Vagina (tissue), 2 donors: ENCODE data around the gene MBD3.

Source experiments
- POLR2AphosphoS5 ChIP-seq, 2 donors: sonication (generic); formaldehyde crosslinking; IDR thresholded peaks; one replicate each; pipeline ENCODE4 v1.9.0; 2017; ENCODE audit warnings: antibody characterized with exemption in 2 of 2, mild to moderate bottlenecking in 2 of 2, low read depth in 1 of 2; ENCODE audit not compliant: insufficient read depth in 1 of 2
- TF ChIP-seq, protein P1 (sequence below), 3 experiments: fragments of 450-650 bp in 2 of 3; fragments of 200-600 bp in 1 of 3; sonication (generic) in 1 of 3; IDR thresholded peaks; one replicate each; pipeline ENCODE4 v1.5.1; 2017 to 2019; ENCODE audit warnings: antibody characterized with exemption in 3 of 3, mild to moderate bottlenecking in 2 of 3, moderate library complexity in 2 of 3

DNA sequence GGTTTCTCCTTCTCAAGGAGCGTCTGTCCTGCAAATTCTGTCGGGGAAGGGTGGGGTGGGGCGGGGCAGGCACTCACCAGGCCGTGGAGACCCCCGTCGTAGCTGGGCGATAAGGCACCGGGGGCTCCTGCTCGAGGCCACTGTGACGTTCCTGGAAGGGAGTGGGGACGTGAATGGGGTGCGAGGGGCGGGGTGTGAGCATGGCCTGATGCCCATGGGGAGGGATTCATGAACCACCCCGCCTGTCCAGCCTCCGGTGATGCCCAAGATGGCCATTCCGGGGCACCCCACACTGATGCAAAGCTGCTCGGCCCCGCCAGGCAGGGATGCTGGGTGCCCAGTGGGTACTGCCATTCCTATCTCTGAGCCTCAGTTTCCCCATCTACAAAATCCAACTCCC is 27.0 kb upstream of the MBD3 start:
- TF ChIP-seq, protein P1, sequence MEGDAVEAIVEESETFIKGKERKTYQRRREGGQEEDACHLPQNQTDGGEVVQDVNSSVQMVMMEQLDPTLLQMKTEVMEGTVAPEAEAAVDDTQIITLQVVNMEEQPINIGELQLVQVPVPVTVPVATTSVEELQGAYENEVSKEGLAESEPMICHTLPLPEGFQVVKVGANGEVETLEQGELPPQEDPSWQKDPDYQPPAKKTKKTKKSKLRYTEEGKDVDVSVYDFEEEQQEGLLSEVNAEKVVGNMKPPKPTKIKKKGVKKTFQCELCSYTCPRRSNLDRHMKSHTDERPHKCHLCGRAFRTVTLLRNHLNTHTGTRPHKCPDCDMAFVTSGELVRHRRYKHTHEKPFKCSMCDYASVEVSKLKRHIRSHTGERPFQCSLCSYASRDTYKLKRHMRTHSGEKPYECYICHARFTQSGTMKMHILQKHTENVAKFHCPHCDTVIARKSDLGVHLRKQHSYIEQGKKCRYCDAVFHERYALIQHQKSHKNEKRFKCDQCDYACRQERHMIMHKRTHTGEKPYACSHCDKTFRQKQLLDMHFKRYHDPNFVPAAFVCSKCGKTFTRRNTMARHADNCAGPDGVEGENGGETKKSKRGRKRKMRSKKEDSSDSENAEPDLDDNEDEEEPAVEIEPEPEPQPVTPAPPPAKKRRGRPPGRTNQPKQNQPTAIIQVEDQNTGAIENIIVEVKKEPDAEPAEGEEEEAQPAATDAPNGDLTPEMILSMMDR (IDR thresholded peaks at IDR 0.05) = no peak
- no peak for TF ChIP-seq POLR2AphosphoS5 (IDR thresholded peaks at IDR 0.05; ENCODE audit: insufficient read depth in 1 of 2, low read depth in 1 of 2)
